BJ (cell line): Measurements from ENCODE around the gene PRELID2. TPM values are rescaled to one million over a fixed set of nuclear protein-coding genes. Genes with fewer than 3 reads are reported as not detected.

ENCODE experiments used
- CTCF ChIA-PET: fragments of 350-600 bp; formaldehyde crosslinking; extraction: SDS; loops from one replicate; lab custom pipeline; 2021; ENCODE audit warnings: antibody characterized with exemption, inconsistent platforms; lab: Yijun Ruan, JAX
- POLR2A ChIA-PET: fragments of 300-600 bp; sonication (Branson Sonifier 250); formaldehyde crosslinking; extraction: SDS; loops from one replicate; lab custom pipeline; 2021; ENCODE audit warnings: antibody characterized with exemption; lab: Charles Lee
- DNase-seq: peaks from one replicate; pipeline ENCODE4 v3.0.0-alpha.2; 2011; ENCODE audit warnings: low read depth
- H3K27me3 ChIP-seq: 2 replicates; pipeline ENCODE4 v1.6.0; 2011; ENCODE audit warnings: low read length; ENCODE audit not compliant: control insufficient read depth, insufficient read depth
- H3K36me3 ChIP-seq: 2 replicates; pipeline ENCODE4 v1.5.1; 2011; ENCODE audit warnings: low read length; ENCODE audit not compliant: control insufficient read depth, insufficient read depth
- H3K4me3 ChIP-seq: 2 replicates; pipeline ENCODE4 v1.5.1; 2011; ENCODE audit warnings: low read depth, mild to moderate bottlenecking, control low read depth, low read length
- polyA plus RNA-seq: library from polyadenylated mRNA; depleted of rRNA; stranded (reverse); fragments of >200 nt; gene quantifications from 2 replicates; pipeline ENCODE4 v1.2.3, GENCODE V29; 2011
- TF ChIP-seq, protein P1 (sequence below): IDR thresholded peaks from 2 replicates; pipeline ENCODE4 v1.5.1; 2011; ENCODE audit warnings: low read depth, mild to moderate bottlenecking, control low read depth, inconsistent platforms, low read length, moderate library complexity; ENCODE audit not compliant: insufficient read depth

Gene PRELID2
- polyA plus RNA-seq, 1 experiment = 3.0 TPM

DNA sequence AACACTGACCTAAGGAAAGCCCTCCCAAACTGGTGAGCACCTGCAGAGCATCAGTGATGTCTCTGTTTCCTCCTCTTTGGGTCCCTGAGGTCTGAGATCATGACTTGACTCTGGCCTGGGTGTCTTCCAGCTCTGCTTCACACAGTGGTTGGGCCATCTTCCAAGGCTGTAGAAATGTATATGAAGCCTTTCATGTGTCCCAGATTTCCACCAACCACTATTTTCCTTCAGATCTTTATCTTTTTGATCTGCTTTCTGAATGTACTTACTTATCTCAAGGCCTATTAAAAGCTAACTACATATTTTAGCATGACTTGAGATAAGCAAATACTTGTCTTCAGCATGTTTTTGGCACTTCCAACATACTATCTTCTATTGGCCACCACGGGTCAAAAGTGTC lies 47.1 kb downstream of the PRELID2 start:
- DNase-seq = no peak
- H3K27me3 ChIP-seq = no peaks in the 10 kb centered on the region
- CTCF ChIA-PET = no interaction called here
- H3K4me3 ChIP-seq = no peak overlapping the region
- POLR2A ChIA-PET = no interaction called here
- TF ChIP-seq, protein P1, sequence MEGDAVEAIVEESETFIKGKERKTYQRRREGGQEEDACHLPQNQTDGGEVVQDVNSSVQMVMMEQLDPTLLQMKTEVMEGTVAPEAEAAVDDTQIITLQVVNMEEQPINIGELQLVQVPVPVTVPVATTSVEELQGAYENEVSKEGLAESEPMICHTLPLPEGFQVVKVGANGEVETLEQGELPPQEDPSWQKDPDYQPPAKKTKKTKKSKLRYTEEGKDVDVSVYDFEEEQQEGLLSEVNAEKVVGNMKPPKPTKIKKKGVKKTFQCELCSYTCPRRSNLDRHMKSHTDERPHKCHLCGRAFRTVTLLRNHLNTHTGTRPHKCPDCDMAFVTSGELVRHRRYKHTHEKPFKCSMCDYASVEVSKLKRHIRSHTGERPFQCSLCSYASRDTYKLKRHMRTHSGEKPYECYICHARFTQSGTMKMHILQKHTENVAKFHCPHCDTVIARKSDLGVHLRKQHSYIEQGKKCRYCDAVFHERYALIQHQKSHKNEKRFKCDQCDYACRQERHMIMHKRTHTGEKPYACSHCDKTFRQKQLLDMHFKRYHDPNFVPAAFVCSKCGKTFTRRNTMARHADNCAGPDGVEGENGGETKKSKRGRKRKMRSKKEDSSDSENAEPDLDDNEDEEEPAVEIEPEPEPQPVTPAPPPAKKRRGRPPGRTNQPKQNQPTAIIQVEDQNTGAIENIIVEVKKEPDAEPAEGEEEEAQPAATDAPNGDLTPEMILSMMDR = no peak
- no peaks in the 10 kb centered on the region for H3K36me3 ChIP-seq

DNA sequence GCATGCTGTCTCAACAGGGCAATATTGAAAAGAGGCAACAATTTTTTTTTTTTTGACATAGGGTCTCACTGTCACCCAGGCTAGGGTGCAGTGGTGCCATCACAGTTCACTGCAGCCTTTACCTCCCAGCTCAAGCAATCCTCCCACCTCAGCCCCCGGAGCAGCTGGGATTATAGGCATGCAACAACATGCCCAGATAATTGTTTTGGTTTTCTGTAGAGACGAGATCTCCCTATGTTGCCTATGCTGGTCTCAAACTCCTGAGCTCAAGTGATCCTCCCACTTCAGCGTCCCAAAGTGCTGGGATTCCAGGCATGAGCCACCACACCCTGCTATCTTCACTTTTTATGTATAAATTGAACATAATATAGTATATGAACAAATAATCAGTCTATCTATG lies 47.6 kb downstream of the PRELID2 start:
- ChIA-PET CTCF (interaction anchor here (0.6 kb wide), 1 partner anchor 14 kb away, joined by 4 read pairs; no protein-coding TSS in a partner anchor), POLR2A (no interaction called here)
- Histone ChIP-seq H3K4me3 (no peak overlapping the region), H3K27me3 (no peaks in the 10 kb centered on the region), H3K36me3 (no peaks in the 10 kb centered on the region)
- TF ChIP-seq, protein P1 = no peak
- DNase-seq = no peak

DNA sequence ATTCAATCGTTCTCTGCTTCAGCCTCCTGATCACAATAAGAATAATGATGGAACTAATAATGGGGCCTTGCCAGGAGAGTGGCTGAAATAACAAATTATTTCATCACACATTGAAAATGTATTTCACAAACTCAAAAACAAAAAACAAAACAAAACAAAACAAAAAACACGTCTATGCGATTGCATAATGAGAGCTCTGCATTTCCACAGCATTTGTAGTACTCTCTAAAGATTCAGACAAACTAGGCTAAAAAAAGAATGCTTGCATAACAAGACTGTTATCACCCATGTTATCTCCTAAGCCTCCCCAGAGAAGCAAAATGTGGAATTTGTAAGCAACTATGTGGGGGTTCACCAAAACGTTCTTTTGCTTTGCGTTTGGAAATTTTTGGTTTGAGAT lies 48.1 kb downstream of the PRELID2 start:
- ChIA-PET CTCF (interaction anchor here (0.5 to 0.6 kb wide), 2 partner anchors 15 to 25 kb away, joined by 3 to 4 read pairs; no protein-coding TSS in a partner anchor), POLR2A (no interaction called here)
- TF ChIP-seq, protein P1 = no peak
- Histone ChIP-seq H3K36me3 (no peaks in the 10 kb centered on the region), H3K27me3 (no peaks in the 10 kb centered on the region), H3K4me3 (no peak overlapping the region)
- DNase-seq = no peak

DNA sequence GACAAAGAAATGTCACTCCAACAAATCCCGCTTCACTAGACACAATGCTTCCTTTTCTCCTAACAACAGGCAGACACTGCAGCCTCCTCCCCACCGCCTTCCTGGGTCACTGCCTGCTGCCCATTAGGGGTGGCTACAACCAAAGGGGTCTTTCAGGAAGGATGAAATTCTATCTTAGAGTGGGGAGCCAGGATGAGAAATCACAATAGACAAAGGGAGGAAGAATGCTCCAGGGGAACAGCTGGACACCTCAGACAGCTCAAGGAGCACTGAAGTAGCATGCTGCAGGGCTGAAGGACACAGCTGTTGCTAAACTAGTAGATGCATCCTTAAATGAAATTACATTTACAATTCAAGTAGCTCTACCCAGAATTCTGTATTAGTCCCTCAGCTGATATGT lies 54.2 kb downstream of the PRELID2 start:
- POLR2A ChIA-PET = no interaction called here
- CTCF ChIA-PET = interaction anchor here (1.0 kb wide), 1 partner anchor 12 kb away, joined by 4 read pairs; no protein-coding TSS in a partner anchor
- H3K36me3 ChIP-seq = no peaks in the 10 kb centered on the region
- no peak for DNase-seq
- no peak overlapping the region for H3K4me3 ChIP-seq
- TF ChIP-seq, protein P1 = no peak
- H3K27me3 ChIP-seq = no peaks in the 10 kb centered on the region

DNA sequence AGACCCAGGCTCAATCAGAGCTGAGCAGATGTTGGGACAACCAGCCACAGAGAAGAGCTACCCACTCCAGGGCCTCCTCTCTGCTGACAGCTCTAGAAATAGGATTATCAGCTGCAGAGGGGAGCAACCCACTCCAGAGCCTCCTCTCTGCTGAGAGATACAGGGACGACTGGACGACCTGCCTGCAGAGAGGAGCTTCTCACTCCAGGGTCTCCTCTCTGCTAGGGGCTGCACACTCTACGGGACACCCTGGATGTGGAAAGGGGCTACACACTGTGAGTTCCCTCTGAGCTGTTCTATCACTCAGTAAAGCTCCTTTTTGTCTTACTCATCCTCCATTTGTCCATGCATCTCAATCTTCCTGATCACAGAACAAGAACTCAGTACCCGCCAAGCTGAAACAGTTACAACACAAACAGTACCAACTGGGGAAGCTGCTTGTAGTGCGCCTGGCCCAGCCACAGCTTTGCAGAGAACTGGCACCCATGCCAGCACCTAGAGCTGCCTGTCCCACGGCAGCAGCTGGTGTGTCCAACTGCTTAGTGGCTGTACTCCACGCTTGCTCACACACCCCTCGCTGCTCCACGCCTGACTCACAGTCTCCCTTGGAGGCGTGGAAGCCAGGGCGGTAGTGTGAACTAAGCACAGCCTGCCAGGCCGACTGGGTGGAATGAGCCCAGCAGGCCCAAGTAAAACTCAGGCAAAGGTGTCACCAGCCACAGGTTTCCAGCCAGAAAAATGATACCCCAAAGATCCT lies 56.8 kb downstream of the PRELID2 start:
- ChIA-PET POLR2A (no interaction called here), CTCF (interaction anchor here (2.4 kb wide), 1 partner anchor 7 kb away, joined by 6 read pairs; no protein-coding TSS in a partner anchor)
- TF ChIP-seq, protein P1 = no peak

More for the DNA sequence above, 56.8 kb downstream of the PRELID2 start:
- DNase-seq = no peak
- Histone ChIP-seq H3K4me3 (no peak overlapping the region), H3K27me3 (no peaks in the 10 kb centered on the region), H3K36me3 (no peaks in the 10 kb centered on the region)
